ENCODE measurements around the gene PCDH17. TPM values are rescaled to one million over a fixed set of nuclear protein-coding genes. Genes with fewer than 3 reads are reported as not detected.

PCDH17 gene, protein sequence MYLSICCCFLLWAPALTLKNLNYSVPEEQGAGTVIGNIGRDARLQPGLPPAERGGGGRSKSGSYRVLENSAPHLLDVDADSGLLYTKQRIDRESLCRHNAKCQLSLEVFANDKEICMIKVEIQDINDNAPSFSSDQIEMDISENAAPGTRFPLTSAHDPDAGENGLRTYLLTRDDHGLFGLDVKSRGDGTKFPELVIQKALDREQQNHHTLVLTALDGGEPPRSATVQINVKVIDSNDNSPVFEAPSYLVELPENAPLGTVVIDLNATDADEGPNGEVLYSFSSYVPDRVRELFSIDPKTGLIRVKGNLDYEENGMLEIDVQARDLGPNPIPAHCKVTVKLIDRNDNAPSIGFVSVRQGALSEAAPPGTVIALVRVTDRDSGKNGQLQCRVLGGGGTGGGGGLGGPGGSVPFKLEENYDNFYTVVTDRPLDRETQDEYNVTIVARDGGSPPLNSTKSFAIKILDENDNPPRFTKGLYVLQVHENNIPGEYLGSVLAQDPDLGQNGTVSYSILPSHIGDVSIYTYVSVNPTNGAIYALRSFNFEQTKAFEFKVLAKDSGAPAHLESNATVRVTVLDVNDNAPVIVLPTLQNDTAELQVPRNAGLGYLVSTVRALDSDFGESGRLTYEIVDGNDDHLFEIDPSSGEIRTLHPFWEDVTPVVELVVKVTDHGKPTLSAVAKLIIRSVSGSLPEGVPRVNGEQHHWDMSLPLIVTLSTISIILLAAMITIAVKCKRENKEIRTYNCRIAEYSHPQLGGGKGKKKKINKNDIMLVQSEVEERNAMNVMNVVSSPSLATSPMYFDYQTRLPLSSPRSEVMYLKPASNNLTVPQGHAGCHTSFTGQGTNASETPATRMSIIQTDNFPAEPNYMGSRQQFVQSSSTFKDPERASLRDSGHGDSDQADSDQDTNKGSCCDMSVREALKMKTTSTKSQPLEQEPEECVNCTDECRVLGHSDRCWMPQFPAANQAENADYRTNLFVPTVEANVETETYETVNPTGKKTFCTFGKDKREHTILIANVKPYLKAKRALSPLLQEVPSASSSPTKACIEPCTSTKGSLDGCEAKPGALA (N-terminal part only)
- 40.2 TPM for total RNA-seq (ENCODE audit: unreplicated experiment)
- long read RNA-seq, full-length matches to known transcripts, result 3 of 4 reads
- long read RNA-seq, partial matches to known transcripts, result 0 of 4 reads
- long read RNA-seq, other reads (novel, unspliced or antisense), result 1 of 4 reads

DNA sequence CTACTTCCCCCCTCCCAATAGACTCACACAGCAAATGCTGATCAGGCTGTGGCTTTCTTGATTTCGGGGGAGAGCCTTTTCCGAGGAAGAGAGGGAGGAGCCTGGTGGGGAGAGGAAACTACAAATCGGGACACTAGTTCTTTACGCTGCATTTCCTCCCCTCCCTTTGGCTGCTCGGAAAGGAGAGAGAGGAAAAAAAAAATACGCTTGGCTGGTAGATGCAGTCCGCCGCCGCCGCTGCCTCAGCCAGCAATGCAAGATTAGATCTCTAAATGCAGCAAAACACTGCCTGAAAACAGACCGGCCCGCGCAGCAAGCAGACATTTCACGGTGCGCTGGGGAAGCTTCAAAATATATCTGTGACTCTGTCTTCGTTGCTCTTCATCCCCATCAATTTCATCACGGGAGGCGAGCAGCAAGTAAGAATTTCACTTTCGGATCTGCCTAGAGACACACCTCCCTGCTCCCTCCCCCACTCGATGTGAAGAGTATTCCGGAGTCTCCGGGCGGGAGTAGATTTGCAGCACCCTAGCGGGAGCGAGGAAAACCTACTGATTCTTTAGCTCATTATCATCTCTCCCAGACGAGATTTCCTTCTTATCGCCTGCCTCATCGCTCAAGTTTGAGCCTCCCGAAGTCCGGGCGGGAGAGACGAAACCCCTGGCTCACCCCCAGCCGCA lies at the start of gene PCDH17:
TSS of gene PCDH17 (plus strand) at position 149 of the 680 bp plus-strand sequence. CDS start 803 bp downstream, outside the sequence.
- TF ChIP-seq, protein P1, sequence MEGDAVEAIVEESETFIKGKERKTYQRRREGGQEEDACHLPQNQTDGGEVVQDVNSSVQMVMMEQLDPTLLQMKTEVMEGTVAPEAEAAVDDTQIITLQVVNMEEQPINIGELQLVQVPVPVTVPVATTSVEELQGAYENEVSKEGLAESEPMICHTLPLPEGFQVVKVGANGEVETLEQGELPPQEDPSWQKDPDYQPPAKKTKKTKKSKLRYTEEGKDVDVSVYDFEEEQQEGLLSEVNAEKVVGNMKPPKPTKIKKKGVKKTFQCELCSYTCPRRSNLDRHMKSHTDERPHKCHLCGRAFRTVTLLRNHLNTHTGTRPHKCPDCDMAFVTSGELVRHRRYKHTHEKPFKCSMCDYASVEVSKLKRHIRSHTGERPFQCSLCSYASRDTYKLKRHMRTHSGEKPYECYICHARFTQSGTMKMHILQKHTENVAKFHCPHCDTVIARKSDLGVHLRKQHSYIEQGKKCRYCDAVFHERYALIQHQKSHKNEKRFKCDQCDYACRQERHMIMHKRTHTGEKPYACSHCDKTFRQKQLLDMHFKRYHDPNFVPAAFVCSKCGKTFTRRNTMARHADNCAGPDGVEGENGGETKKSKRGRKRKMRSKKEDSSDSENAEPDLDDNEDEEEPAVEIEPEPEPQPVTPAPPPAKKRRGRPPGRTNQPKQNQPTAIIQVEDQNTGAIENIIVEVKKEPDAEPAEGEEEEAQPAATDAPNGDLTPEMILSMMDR (IDR thresholded peaks at IDR 0.05; ENCODE audit: unreplicated experiment), result no peak
- H3K27ac Mint-ChIP-seq (ENCODE audit: unreplicated experiment), result peak within 1 kb of the TSS; percentile 68
- H3K27me3 Mint-ChIP-seq (ENCODE audit: unreplicated experiment), result peaks cover 48% of the 10 kb centered on the region
- DNase-seq (ENCODE audit: low spot score), result peak; percentile 32
- peaks cover 37% of the 10 kb centered on the region for H3K4me1 Mint-ChIP-seq (ENCODE audit: unreplicated experiment)
- H3K36me3 Mint-ChIP-seq (ENCODE audit: low read depth, unreplicated experiment), result peaks cover 33% of the 10 kb centered on the region
- H3K4me3 Mint-ChIP-seq (ENCODE audit: unreplicated experiment), result peak within 1 kb of the TSS; percentile 97
- no peaks in the 10 kb centered on the region for H3K9me3 Mint-ChIP-seq (ENCODE audit: unreplicated experiment)

GRCh38 chr13:57582032-57582431 lies 49.5 kb upstream of the PCDH17 start:
- Mint-ChIP-seq H3K4me1 (ENCODE audit: unreplicated experiment) (no peaks in the 10 kb centered on the region), H3K36me3 (ENCODE audit: low read depth, unreplicated experiment) (no peaks in the 10 kb centered on the region), H3K4me3 (ENCODE audit: unreplicated experiment) (no peak overlapping the region), H3K27ac (ENCODE audit: unreplicated experiment) (no peak overlapping the region), H3K27me3 (ENCODE audit: unreplicated experiment) (peaks cover 2% of the 10 kb centered on the region), H3K9me3 (ENCODE audit: unreplicated experiment) (no peaks in the 10 kb centered on the region)
- TF ChIP-seq, protein P1 (IDR thresholded peaks at IDR 0.05; ENCODE audit: unreplicated experiment), result no peak
- no peak for DNase-seq (ENCODE audit: low spot score)

DNA sequence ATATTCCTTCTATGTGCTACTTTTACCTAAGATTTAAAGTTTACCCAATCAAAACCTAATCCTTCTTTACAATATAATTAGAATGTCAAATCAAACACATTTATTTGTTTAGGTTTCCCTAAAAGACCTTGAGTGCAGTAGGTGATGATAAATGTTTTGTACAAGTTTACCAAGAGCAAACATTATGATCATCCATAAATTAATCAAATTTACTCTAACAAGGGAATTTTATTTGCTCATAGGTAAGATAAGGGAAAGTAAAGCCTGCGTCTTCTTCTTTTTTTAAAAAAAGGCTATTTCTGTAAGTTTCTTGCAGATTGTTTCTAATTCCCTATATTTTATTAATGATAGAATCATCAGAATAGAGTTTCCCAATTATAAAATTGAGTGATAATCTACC lies 48.0 kb upstream of the PCDH17 start:
- TF ChIP-seq, protein P1 (IDR thresholded peaks at IDR 0.05; ENCODE audit: unreplicated experiment), result no peak
- no peak overlapping the region for H3K27ac Mint-ChIP-seq (ENCODE audit: unreplicated experiment)
- DNase-seq (ENCODE audit: low spot score), result no peak
- no peaks in the 10 kb centered on the region for H3K9me3 Mint-ChIP-seq (ENCODE audit: unreplicated experiment)
- no peaks in the 10 kb centered on the region for H3K36me3 Mint-ChIP-seq (ENCODE audit: low read depth, unreplicated experiment)
- peaks cover 2% of the 10 kb centered on the region for H3K27me3 Mint-ChIP-seq (ENCODE audit: unreplicated experiment)
- no peak overlapping the region for H3K4me3 Mint-ChIP-seq (ENCODE audit: unreplicated experiment)
- no peaks in the 10 kb centered on the region for H3K4me1 Mint-ChIP-seq (ENCODE audit: unreplicated experiment)

- Mint-ChIP-seq H3K4me1 (ENCODE audit: unreplicated experiment) (no peaks in the 10 kb centered on the region), H3K36me3 (ENCODE audit: low read depth, unreplicated experiment) (no peaks in the 10 kb centered on the region), H3K27me3 (ENCODE audit: unreplicated experiment) (no peaks in the 10 kb centered on the region), H3K4me3 (ENCODE audit: unreplicated experiment) (no peak overlapping the region), H3K27ac (ENCODE audit: unreplicated experiment) (no peak overlapping the region), H3K9me3 (ENCODE audit: unreplicated experiment) (no peaks in the 10 kb centered on the region)
- no peak for DNase-seq (ENCODE audit: low spot score)
- TF ChIP-seq, protein P1 (IDR thresholded peaks at IDR 0.05; ENCODE audit: unreplicated experiment), result no peak
Observed at GRCh38 chr13:57588639-57589038, 42.9 kb upstream of the PCDH17 start.

Measured in endothelial cell (in vitro differentiated cells).